Tibial nerve (tissue), 4 donors: ENCODE data around the gene OBSCN. TPM values are rescaled to one million over a fixed set of nuclear protein-coding genes. Genes with fewer than 3 reads are reported as not detected.

ENCODE experiments used
- DNase-seq, 2 donors: peaks; one replicate each; pipeline ENCODE4 v3.0.0-alpha.2; 2019; ENCODE audit warnings: low spot score in 2 of 2
- H3K27ac ChIP-seq, 4 donors: fragments of 200-600 bp; sonication (generic) in 3 of 4; one replicate each; pipeline ENCODE4 v1.5.1; 2017 to 2019; ENCODE audit warnings: mild to moderate bottlenecking in 1 of 4
- H3K27me3 ChIP-seq, 2 donors: fragments of 200-600 bp; sonication (generic) in 1 of 2; one replicate each; pipeline versions ENCODE4 v1.5.1 to v1.6.0; 2017 to 2019
- H3K36me3 ChIP-seq, 3 donors: fragments of 200-600 bp; sonication (generic); one replicate each; pipeline ENCODE4 v1.5.1; 2018 to 2019
- H3K4me1 ChIP-seq, 4 donors: fragments of 200-600 bp; sonication (generic) in 3 of 4; one replicate each; pipeline ENCODE4 v1.5.1; 2017 to 2019
- H3K4me3 ChIP-seq, 4 donors: fragments of 200-600 bp; sonication (generic) in 3 of 4; one replicate each; pipeline ENCODE4 v1.5.1; 2017 to 2019; ENCODE audit warnings: mild to moderate bottlenecking in 1 of 4, moderate library complexity in 1 of 4
- H3K9me3 ChIP-seq, 4 donors: fragments of 200-600 bp; sonication (generic) in 3 of 4; one replicate each; pipeline ENCODE4 v1.5.1; 2017 to 2019
- EP300 ChIP-seq, 2 donors: sonication (generic); formaldehyde crosslinking; IDR thresholded peaks; one replicate each; pipeline ENCODE4 v1.6.1; 2017; ENCODE audit warnings: antibody characterized with exemption in 2 of 2, mild to moderate bottlenecking in 1 of 2
- POLR2A ChIP-seq, 2 donors: fragments of 450-650 bp; IDR thresholded peaks; one replicate each; pipeline ENCODE4 v1.6.1; 2017; ENCODE audit warnings: antibody characterized with exemption in 2 of 2, mild to moderate bottlenecking in 2 of 2, moderate library complexity in 2 of 2
- WGBS, 2 donors: methylation state at CpG; one replicate each; pipeline ENCODE4 v1.1.5; 2018; 5-methylcytosine and 5-hydroxymethylcytosine counted together
- total RNA-seq, 4 donors: library from RNA; depleted of rRNA; stranded (reverse); fragments of >200 nt; gene quantifications; one replicate each; pipeline ENCODE4 v1.1.0, GENCODE V29; 2016
- TF ChIP-seq, protein P1 (sequence below), 5 experiments: fragments of 200-600 bp in 3 of 5; fragments of 450-650 bp in 2 of 5; sonication (generic) in 3 of 5; IDR thresholded peaks; one replicate each; pipeline ENCODE4 v1.5.1; 2016 to 2019; ENCODE audit warnings: antibody characterized with exemption in 5 of 5, mild to moderate bottlenecking in 3 of 5, moderate library complexity in 2 of 5

The OBSCN gene
- total RNA-seq, 4 donors from 2014 or later, result 8.5 to 22.6 (median 19.0) TPM

DNA sequence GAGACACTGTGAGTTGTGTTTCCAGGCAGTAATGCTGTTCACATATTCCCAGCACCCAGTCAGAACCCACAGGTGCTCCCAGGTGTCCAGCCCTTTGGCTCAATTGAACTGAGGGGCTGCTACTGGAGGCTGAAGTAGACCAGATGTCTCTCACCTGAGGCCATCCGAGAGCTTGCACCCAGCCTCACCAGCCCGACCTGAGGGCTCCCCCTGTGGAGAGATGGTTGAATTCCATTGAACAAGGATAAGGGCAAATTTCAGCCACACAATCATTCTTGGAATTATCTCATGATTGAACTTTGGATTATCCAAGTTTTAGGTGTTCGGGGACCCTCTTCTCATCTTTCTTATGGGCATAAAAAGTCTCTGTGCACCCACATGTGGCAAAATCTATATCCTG is 52.1 kb downstream of the OBSCN start:
- no peak for TF ChIP-seq POLR2A (IDR thresholded peaks at IDR 0.05)
- no peak for TF ChIP-seq EP300 (IDR thresholded peaks at IDR 0.05)
- TF ChIP-seq, protein P1, sequence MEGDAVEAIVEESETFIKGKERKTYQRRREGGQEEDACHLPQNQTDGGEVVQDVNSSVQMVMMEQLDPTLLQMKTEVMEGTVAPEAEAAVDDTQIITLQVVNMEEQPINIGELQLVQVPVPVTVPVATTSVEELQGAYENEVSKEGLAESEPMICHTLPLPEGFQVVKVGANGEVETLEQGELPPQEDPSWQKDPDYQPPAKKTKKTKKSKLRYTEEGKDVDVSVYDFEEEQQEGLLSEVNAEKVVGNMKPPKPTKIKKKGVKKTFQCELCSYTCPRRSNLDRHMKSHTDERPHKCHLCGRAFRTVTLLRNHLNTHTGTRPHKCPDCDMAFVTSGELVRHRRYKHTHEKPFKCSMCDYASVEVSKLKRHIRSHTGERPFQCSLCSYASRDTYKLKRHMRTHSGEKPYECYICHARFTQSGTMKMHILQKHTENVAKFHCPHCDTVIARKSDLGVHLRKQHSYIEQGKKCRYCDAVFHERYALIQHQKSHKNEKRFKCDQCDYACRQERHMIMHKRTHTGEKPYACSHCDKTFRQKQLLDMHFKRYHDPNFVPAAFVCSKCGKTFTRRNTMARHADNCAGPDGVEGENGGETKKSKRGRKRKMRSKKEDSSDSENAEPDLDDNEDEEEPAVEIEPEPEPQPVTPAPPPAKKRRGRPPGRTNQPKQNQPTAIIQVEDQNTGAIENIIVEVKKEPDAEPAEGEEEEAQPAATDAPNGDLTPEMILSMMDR (IDR thresholded peaks at IDR 0.05), result no peak
- 78 to 85% methylated on average over 3 of the region's 3 CpGs for WGBS, 2 donors
- peaks cover 0 to 41% (median 0%) of the 10 kb centered on the region in 3 donors for H3K36me3 ChIP-seq

GRCh38 chr1:228261706-228262105 is 53.9 kb downstream of the OBSCN start:
- Histone ChIP-seq H3K27me3 (no peaks in the 10 kb centered on the region), H3K36me3 (peaks cover 0 to 35% (median 0%) of the 10 kb centered on the region in 3 donors), H3K27ac (no peak overlapping the region), H3K9me3 (peaks cover 0 to 44% (median 3%) of the 10 kb centered on the region in 4 donors), H3K4me3 (no peak overlapping the region), H3K4me1 (no peaks in the 10 kb centered on the region)
- DNase-seq, result no peak
- TF ChIP-seq, protein P1 (IDR thresholded peaks at IDR 0.05), result no peak
- TF ChIP-seq EP300 (IDR thresholded peaks at IDR 0.05) (no peak), POLR2A (IDR thresholded peaks at IDR 0.05) (no peak)
- 79 to 86% methylated on average over 1 of the region's 1 CpG for WGBS, 2 donors

More for the DNA sequence above, 52.1 kb downstream of the OBSCN start:
- H3K27ac ChIP-seq, result no peak overlapping the region
- no peaks in the 10 kb centered on the region for H3K4me1 ChIP-seq
- no peak for DNase-seq
- no peak overlapping the region for H3K4me3 ChIP-seq
- H3K27me3 ChIP-seq, result no peaks in the 10 kb centered on the region
- H3K9me3 ChIP-seq, result peaks cover 0 to 44% (median 3%) of the 10 kb centered on the region in 4 donors

- Histone ChIP-seq H3K27ac (no peak overlapping the region), H3K4me1 (no peaks in the 10 kb centered on the region), H3K27me3 (no peaks in the 10 kb centered on the region), H3K36me3 (peaks cover 0 to 34% (median 0%) of the 10 kb centered on the region in 3 donors), H3K9me3 (peaks cover 0 to 44% (median 3%) of the 10 kb centered on the region in 4 donors), H3K4me3 (no peak overlapping the region)
- 88 to 97% methylated on average over 1 of the region's 1 CpG for WGBS, 2 donors
- TF ChIP-seq POLR2A (IDR thresholded peaks at IDR 0.05) (no peak), EP300 (IDR thresholded peaks at IDR 0.05) (no peak)
- TF ChIP-seq, protein P1 (IDR thresholded peaks at IDR 0.05), result no peak
- DNase-seq, result no peak
Measured at GRCh38 chr1:228262475-228262874, 54.6 kb downstream of the OBSCN start.

DNA sequence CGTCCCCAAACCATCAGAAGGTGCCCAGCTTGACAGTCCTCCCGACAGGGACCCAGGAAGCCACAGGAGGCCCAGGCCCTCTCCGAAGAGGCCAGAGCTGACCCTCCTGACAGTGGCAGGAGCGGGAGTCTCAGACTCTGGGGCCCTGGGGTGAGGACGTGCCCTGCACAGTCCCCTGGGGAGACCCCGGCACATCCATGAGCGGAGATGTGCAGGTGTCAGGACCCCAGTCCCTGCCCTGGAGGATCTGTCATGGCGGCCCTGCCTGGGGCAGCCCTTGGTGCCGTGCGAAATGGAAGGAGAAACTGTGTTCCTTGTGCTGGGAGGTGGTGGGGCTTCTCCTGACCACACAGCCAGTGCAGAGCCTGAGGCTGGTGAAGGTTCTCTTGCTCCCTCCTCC is 55.8 kb downstream of the OBSCN start:
- H3K4me1 ChIP-seq, result no peaks in the 10 kb centered on the region
- H3K27me3 ChIP-seq, result no peaks in the 10 kb centered on the region
- DNase-seq, result no peak
- WGBS, 2 donors, result 86 to 89% methylated on average over 5 to 10 of the region's 10 CpGs
- H3K36me3 ChIP-seq, result peaks cover 0 to 44% (median 0%) of the 10 kb centered on the region in 3 donors
- TF ChIP-seq, protein P1 (IDR thresholded peaks at IDR 0.05), result no peak
- TF ChIP-seq EP300 (IDR thresholded peaks at IDR 0.05) (no peak), POLR2A (IDR thresholded peaks at IDR 0.05) (no peak)
- H3K27ac ChIP-seq, result no peak overlapping the region
- no peak overlapping the region for H3K4me3 ChIP-seq
- peaks cover 0 to 34% (median under 1%) of the 10 kb centered on the region in 4 donors for H3K9me3 ChIP-seq

GRCh38 chr1:228264090-228264829 is 56.4 kb downstream of the OBSCN start:
- no peak overlapping the region for H3K4me3 ChIP-seq
- no peak overlapping the region for H3K27ac ChIP-seq
- H3K27me3 ChIP-seq, result no peaks in the 10 kb centered on the region
- peaks cover 0 to 28% (median 0%) of the 10 kb centered on the region in 4 donors for H3K9me3 ChIP-seq
- peaks cover 0 to 43% (median 0%) of the 10 kb centered on the region in 3 donors for H3K36me3 ChIP-seq
- TF ChIP-seq POLR2A (IDR thresholded peaks at IDR 0.05) (no peak), EP300 (IDR thresholded peaks at IDR 0.05) (no peak)
- TF ChIP-seq, protein P1 (IDR thresholded peaks at IDR 0.05), result no peak
- H3K4me1 ChIP-seq, result no peaks in the 10 kb centered on the region
- DNase-seq, result no peak
- 88 to 97% methylated on average over 20 to 24 of the region's 24 CpGs for WGBS, 2 donors
